Measurements from ENCODE around the gene OR2T29. TPM values are rescaled to one million over a fixed set of nuclear protein-coding genes. Genes with fewer than 3 reads are reported as not detected.
"Not testable (repeated sequence)": the region's sequence is repeated elsewhere in the genome, so short reads cannot be mapped to it uniquely, and the experiment has no call there.

OR2T29 gene
- not detected in 2 replicates for total RNA-seq
- long read RNA-seq, result 0 reads

DNA sequence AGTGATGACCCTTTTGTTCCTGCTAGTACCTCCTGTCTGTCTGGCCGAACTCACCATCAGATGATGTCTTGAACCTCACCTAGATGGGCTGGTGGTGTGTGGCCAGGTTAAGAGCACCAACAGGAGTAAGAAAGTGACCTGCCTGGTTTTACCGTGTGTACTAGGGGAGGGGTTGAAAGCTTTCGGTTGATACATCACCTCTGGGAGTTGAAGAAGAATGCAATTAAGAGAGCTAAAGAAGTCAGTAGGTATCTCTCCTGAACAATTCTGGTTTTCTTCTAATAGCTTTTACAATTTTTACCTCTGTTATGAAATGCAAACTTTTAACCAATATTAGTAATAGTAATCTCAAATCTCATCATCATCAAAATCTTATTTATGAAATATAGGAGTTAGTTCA lies at the start of gene OR2T29:
Gene OR2T29 (minus strand): TSS at position 101 of the 400 bp plus-strand sequence. CDS start 3,281 bp downstream, outside the sequence.
- not testable (repeated sequence) for DNase-seq (ENCODE audit: extremely low spot score, unreplicated experiment); H3K4me3 Mint-ChIP-seq (ENCODE audit: unreplicated experiment); H3K9me3 Mint-ChIP-seq (ENCODE audit: unreplicated experiment); H3K27me3 Mint-ChIP-seq (ENCODE audit: unreplicated experiment); H3K36me3 Mint-ChIP-seq (ENCODE audit: unreplicated experiment); H3K27ac Mint-ChIP-seq (ENCODE audit: unreplicated experiment); H3K4me1 Mint-ChIP-seq (ENCODE audit: unreplicated experiment)

GRCh38 chr1:248611883-248612414 lies 49.4 kb upstream of the OR2T29 start:
- H3K27me3 Mint-ChIP-seq (ENCODE audit: unreplicated experiment), result no peaks in the 10 kb centered on the region
- H3K4me3 Mint-ChIP-seq (ENCODE audit: unreplicated experiment), result no peak overlapping the region
- H3K36me3 Mint-ChIP-seq (ENCODE audit: unreplicated experiment), result no peaks in the 10 kb centered on the region
- TF ChIP-seq, protein P1, sequence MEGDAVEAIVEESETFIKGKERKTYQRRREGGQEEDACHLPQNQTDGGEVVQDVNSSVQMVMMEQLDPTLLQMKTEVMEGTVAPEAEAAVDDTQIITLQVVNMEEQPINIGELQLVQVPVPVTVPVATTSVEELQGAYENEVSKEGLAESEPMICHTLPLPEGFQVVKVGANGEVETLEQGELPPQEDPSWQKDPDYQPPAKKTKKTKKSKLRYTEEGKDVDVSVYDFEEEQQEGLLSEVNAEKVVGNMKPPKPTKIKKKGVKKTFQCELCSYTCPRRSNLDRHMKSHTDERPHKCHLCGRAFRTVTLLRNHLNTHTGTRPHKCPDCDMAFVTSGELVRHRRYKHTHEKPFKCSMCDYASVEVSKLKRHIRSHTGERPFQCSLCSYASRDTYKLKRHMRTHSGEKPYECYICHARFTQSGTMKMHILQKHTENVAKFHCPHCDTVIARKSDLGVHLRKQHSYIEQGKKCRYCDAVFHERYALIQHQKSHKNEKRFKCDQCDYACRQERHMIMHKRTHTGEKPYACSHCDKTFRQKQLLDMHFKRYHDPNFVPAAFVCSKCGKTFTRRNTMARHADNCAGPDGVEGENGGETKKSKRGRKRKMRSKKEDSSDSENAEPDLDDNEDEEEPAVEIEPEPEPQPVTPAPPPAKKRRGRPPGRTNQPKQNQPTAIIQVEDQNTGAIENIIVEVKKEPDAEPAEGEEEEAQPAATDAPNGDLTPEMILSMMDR (IDR thresholded peaks at IDR 0.05), result no peak
- no peaks in the 10 kb centered on the region for H3K4me1 Mint-ChIP-seq (ENCODE audit: unreplicated experiment)
- no peak overlapping the region for H3K27ac Mint-ChIP-seq (ENCODE audit: unreplicated experiment)
- DNase-seq (ENCODE audit: extremely low spot score, unreplicated experiment), result no peak
- peaks cover 21% of the 10 kb centered on the region for H3K9me3 Mint-ChIP-seq (ENCODE audit: unreplicated experiment)

DNA sequence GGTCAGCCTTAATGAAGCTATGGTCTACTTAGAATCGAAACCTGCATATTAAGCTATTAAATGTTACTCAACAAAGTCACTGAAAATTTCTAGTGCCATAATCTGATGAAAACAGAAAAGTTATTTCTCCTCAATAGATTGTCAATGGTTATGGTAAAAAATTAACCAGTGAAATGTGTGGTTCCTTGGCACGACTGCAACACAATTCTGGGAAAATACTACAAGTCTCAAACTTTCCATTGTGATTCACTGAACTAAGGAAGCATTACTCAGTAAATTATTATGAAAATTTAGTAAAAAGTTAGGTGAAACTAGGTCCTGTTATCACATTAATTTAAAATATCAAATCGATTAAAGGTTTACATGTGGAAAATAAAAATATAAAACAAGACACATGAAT lies 47.7 kb upstream of the OR2T29 start:
- TF ChIP-seq, protein P1 (IDR thresholded peaks at IDR 0.05), result no peak
- H3K36me3 Mint-ChIP-seq (ENCODE audit: unreplicated experiment), result no peaks in the 10 kb centered on the region
- no peaks in the 10 kb centered on the region for H3K4me1 Mint-ChIP-seq (ENCODE audit: unreplicated experiment)
- no peak for DNase-seq (ENCODE audit: extremely low spot score, unreplicated experiment)
- H3K9me3 Mint-ChIP-seq (ENCODE audit: unreplicated experiment), result peaks cover 26% of the 10 kb centered on the region
- H3K4me3 Mint-ChIP-seq (ENCODE audit: unreplicated experiment), result no peak overlapping the region
- no peak overlapping the region for H3K27ac Mint-ChIP-seq (ENCODE audit: unreplicated experiment)
- H3K27me3 Mint-ChIP-seq (ENCODE audit: unreplicated experiment), result no peaks in the 10 kb centered on the region

DNA sequence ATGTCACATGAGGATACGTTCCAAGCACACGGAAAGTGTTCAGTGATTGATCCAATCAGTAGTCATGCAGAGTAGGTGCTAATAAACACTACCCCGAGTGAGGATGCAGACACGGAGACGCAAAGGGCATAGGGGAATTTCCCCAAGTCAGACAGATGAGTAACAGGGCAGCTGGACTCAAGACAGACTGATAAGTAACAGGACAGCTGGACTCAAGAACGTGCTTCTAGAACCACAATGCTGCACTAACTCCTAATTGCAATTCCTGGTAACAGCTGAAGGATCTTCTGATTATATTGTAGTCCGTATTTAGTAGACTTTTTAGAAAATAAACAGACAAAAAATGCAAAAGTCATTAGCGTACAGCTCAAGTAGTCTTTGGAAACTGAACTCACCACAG lies 36.8 kb upstream of the OR2T29 start:
- Mint-ChIP-seq H3K27me3 (ENCODE audit: unreplicated experiment) (no peaks in the 10 kb centered on the region), H3K36me3 (ENCODE audit: unreplicated experiment) (no peaks in the 10 kb centered on the region), H3K4me3 (ENCODE audit: unreplicated experiment) (no peak overlapping the region), H3K27ac (ENCODE audit: unreplicated experiment) (no peak overlapping the region), H3K4me1 (ENCODE audit: unreplicated experiment) (no peaks in the 10 kb centered on the region), H3K9me3 (ENCODE audit: unreplicated experiment) (peaks cover 34% of the 10 kb centered on the region)
- DNase-seq (ENCODE audit: extremely low spot score, unreplicated experiment), result no peak
- TF ChIP-seq, protein P1 (IDR thresholded peaks at IDR 0.05), result no peak

DNA sequence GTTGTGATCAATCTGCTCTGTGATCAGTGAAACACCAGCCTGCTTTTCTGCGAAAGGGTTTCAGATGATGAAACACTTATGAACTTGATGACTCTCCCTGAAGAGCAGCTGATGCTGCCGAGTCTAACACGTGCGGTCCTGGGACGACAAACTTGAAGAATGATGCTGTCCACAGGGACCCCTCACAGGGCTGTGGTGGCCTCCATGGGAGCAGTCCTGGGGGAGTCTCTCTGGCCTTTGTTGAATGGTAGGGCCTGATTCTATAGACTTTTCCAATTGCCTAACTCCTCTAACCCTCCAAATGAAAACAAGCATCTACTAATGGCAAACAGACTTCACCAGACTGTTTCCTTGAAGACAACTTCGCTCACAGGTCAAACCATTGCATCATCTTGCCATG lies 35.0 kb upstream of the OR2T29 start, which contains the start of gene OR2T10:
Gene OR2T10 (minus strand): TSS at position 112 of the 400 bp plus-strand sequence. CDS start 3,932 bp downstream, outside the sequence.
- Mint-ChIP-seq H3K27ac (ENCODE audit: unreplicated experiment) (no peak within 1 kb of the TSS), H3K4me1 (ENCODE audit: unreplicated experiment) (no peaks in the 10 kb centered on the region), H3K36me3 (ENCODE audit: unreplicated experiment) (no peaks in the 10 kb centered on the region), H3K27me3 (ENCODE audit: unreplicated experiment) (no peaks in the 10 kb centered on the region), H3K4me3 (ENCODE audit: unreplicated experiment) (no peak within 1 kb of the TSS), H3K9me3 (ENCODE audit: unreplicated experiment) (peaks cover 41% of the 10 kb centered on the region)
- TF ChIP-seq, protein P1 (IDR thresholded peaks at IDR 0.05), result no peak
- DNase-seq (ENCODE audit: extremely low spot score, unreplicated experiment), result no peak
